ENCODE results near the gene SRP72.

GRCh38 chr4:56445699-56446098, 21.7 kb upstream of the SRP72 start:
- no peak for TF ChIP-seq CTCF (IDR thresholded peaks at IDR 0.05; ENCODE audit: low read depth, low read length)
- TF ChIP-seq EZH2phosphoT487 (IDR thresholded peaks at IDR 0.05; ENCODE audit: low read depth), result no peak
